AG04450 (cell line): ENCODE measurements around the gene PPP1R13B. TPM values are rescaled to one million over a fixed set of nuclear protein-coding genes. Genes with fewer than 3 reads are reported as not detected.
A peak's percentile ranks its signal among the peaks of the same experiment; 100 is the strongest.
"Not testable (repeated sequence)": the region's sequence is repeated elsewhere in the genome, so short reads cannot be mapped to it uniquely, and the experiment has no call there.

Source experiments
- CTCF ChIA-PET: fragments of 300-600, 350-600 bp; formaldehyde crosslinking; extraction: SDS; loops from one replicate; lab custom pipeline; 2022; ENCODE audit warnings: antibody characterized with exemption, inconsistent platforms; lab: Charles Lee
- POLR2A ChIA-PET: fragments of 350-600 bp; formaldehyde crosslinking; extraction: SDS; loops from one replicate; lab custom pipeline; 2021; ENCODE audit warnings: antibody characterized with exemption, inconsistent platforms; lab: Yijun Ruan, JAX
- DNase-seq: peaks from one replicate; pipeline ENCODE4 v3.0.0-alpha.2; 2011; ENCODE audit warnings: low read depth, low spot score
- H3K27ac ChIP-seq: one replicate; pipeline ENCODE4 v1.5.1; 2012; ENCODE audit warnings: low read depth, low read length, control low read depth
- H3K27me3 ChIP-seq: one replicate; pipeline ENCODE4 v1.6.0; 2012; ENCODE audit warnings: low read length; ENCODE audit not compliant: control insufficient read depth, insufficient read depth
- H3K4me3 ChIP-seq: 2 replicates; pipeline ENCODE4 v1.5.1; 2011; ENCODE audit warnings: mild to moderate bottlenecking, low read depth, low read length, control low read depth
- H3K9me3 ChIP-seq: 2 replicates; pipeline ENCODE4 v1.5.1; 2012; ENCODE audit warnings: low read length; ENCODE audit not compliant: control insufficient read depth, insufficient read depth
- CTCF ChIP-seq: IDR thresholded peaks from 2 replicates; pipeline ENCODE4 v1.5.1; 2011; ENCODE audit warnings: low read depth, low read length, control low read depth, inconsistent platforms
- polyA plus RNA-seq: library from polyadenylated mRNA; depleted of rRNA; stranded (reverse); fragments of >200 nt; gene quantifications from 2 replicates; pipeline ENCODE4 v1.2.3, GENCODE V29; 2011

PPP1R13B gene
- polyA plus RNA-seq, 1 experiment: 0.62 TPM

DNA sequence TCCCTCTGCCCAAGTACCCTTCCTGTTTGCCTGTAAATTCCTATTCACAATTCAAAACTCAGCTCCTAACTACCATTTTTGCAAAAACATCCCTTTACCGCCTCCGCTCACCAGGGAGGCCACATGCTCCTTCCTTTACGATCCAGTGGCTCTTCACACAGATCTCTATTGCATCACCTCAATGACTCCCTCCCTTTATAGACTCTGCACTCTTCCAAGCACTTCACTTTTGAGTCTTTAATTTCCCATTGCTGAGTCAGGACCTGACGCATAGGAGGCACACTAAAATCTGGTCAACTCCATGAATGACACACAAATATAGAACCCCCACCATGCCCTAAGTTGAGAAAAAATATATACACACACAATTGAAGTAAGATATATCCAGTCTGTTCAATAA is 45.9 kb downstream of the PPP1R13B start:
- CTCF ChIA-PET: no interaction called here
- Histone ChIP-seq H3K27ac (no peak overlapping the region), H3K27me3 (peaks cover 2% of the 10 kb centered on the region), H3K4me3 (no peak overlapping the region), H3K9me3 (no peaks in the 10 kb centered on the region)
- DNase-seq: no peak
- no peak for TF ChIP-seq CTCF
- POLR2A ChIA-PET: no interaction called here

- H3K27me3 ChIP-seq, H3K9me3 ChIP-seq, DNase-seq, H3K27ac ChIP-seq, H3K4me3 ChIP-seq, POLR2A ChIA-PET: not testable (repeated sequence)
- TF ChIP-seq CTCF: peak; percentile 34
- CTCF ChIA-PET: interaction anchor here (1.4 kb wide), 1 partner anchor 107 kb away, joined by 3 read pairs; no protein-coding TSS in a partner anchor
These were observed 54.2 kb downstream of the PPP1R13B start for GRCh38 chr14:103793192-103793591.

DNA sequence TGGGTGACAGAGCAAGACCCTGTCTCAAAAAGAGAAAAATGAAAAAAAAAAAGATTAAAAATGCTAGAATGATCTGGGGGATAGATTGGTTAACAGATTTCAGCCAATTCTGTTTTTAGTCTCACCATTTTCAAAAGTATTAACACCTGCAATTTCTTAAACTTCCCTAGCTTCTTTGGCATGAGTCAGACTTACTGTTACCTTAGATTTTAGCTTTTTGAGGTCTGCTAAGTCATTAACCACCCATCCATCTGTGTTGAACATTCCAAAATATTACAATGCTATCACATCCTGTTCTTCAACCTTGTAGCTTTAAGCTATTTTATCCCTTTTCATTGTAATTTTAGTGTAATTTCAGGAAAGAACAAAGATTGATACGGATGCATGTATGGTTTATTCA is 59.3 kb downstream of the PPP1R13B start:
- Histone ChIP-seq H3K27ac (no peak overlapping the region), H3K4me3 (no peak overlapping the region), H3K9me3 (no peaks in the 10 kb centered on the region), H3K27me3 (no peaks in the 10 kb centered on the region)
- POLR2A ChIA-PET: interaction anchor here (0.5 kb wide), 1 partner anchor 124 kb away, joined by 6 read pairs; no protein-coding TSS in a partner anchor
- no peak for DNase-seq
- CTCF ChIA-PET: interaction anchor here (0.7 kb wide), 1 partner anchor 51 kb away, joined by 6 read pairs; no protein-coding TSS in a partner anchor
- no peak for TF ChIP-seq CTCF

- Histone ChIP-seq H3K27ac (no peak overlapping the region), H3K27me3 (no peaks in the 10 kb centered on the region), H3K4me3 (no peak overlapping the region), H3K9me3 (no peaks in the 10 kb centered on the region)
- no peak for TF ChIP-seq CTCF
- CTCF ChIA-PET: no interaction called here
- POLR2A ChIA-PET: no interaction called here
- no peak for DNase-seq
These were observed 65.0 kb downstream of the PPP1R13B start for GRCh38 chr14:103782376-103782775.

DNA sequence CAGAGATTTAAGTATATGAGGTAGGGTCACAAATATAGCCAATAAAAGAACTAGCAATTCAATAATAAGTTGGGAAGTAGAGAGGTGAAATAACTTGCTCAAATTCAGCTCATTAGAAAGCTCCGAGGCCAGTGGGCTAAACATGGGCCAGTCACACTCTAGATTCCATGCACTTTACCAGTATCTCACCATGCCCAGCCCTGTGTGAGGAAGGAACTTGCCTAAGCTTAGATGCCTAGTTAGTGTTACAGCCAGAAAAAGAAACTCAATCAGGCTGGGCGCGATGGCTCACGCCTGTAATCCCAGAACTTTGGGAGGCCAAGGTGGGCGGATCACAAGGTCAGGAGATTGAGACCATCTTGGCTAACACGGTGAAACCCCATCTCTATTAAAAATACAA is 71.1 kb downstream of the PPP1R13B start:
- H3K4me3 ChIP-seq, H3K9me3 ChIP-seq, POLR2A ChIA-PET, DNase-seq, H3K27ac ChIP-seq, H3K27me3 ChIP-seq, CTCF ChIA-PET: not testable (repeated sequence)

DNA sequence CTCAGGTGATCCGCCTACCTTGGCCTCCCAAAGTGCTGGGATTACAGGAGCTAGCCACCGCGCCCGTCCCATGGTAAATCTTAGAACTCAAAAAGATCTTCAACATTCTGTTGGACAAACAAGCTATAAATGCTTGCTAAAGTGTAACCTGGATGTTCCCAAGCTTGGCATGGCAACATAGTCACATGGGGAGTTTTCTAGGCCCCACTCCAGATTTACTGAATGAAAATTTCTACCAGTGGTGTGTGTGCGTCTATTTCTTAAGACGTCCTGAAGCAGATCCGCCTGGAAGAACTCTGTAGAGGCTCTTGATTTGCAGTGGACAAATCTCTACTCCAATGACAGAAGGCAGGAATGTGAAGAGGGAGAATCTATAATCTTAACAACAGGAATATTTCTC is 71.9 kb downstream of the PPP1R13B start:
- no peak for DNase-seq
- Histone ChIP-seq H3K27ac (no peak overlapping the region), H3K4me3 (no peak overlapping the region), H3K9me3 (no peaks in the 10 kb centered on the region), H3K27me3 (no peaks in the 10 kb centered on the region)
- ChIA-PET POLR2A (interaction anchor here (0.6 kb wide), 1 partner anchor 111 kb away, joined by 8 read pairs; no protein-coding TSS in a partner anchor), CTCF (interaction anchor here (0.6 to 1.3 kb wide), 2 partner anchors 33 to 146 kb away, joined by 4 to 17 read pairs; no protein-coding TSS in a partner anchor)
- TF ChIP-seq CTCF: no peak
